Vagina (tissue), 2 donors: ENCODE data around the gene EYS.

ENCODE experiments used
- CTCF ChIP-seq, 3 experiments: fragments of 450-650 bp in 2 of 3; fragments of 200-600 bp in 1 of 3; sonication (generic) in 1 of 3; IDR thresholded peaks; one replicate each; pipeline ENCODE4 v1.5.1; 2017 to 2019; ENCODE audit warnings: antibody characterized with exemption in 3 of 3, mild to moderate bottlenecking in 2 of 3, moderate library complexity in 2 of 3
- POLR2AphosphoS5 ChIP-seq, 2 donors: sonication (generic); formaldehyde crosslinking; IDR thresholded peaks; one replicate each; pipeline ENCODE4 v1.9.0; 2017; ENCODE audit warnings: antibody characterized with exemption in 2 of 2, mild to moderate bottlenecking in 2 of 2, low read depth in 1 of 2; ENCODE audit not compliant: insufficient read depth in 1 of 2

GRCh38 chr6:63844287-63844686, 1862.7 kb downstream of the EYS start:
- no peak for TF ChIP-seq CTCF (IDR thresholded peaks at IDR 0.05)
- TF ChIP-seq POLR2AphosphoS5 (IDR thresholded peaks at IDR 0.05; ENCODE audit: insufficient read depth in 1 of 2, low read depth in 1 of 2), result no peak
